Transverse colon (tissue), 4 donors: ENCODE results near the gene BID.

ENCODE experiments used
- POLR2A ChIP-seq: fragments of 450-650 bp; IDR thresholded peaks from one replicate; pipeline ENCODE4 v1.6.1; 2016; ENCODE audit warnings: antibody characterized with exemption, mild to moderate bottlenecking, moderate library complexity
- POLR2AphosphoS5 ChIP-seq, 3 donors: sonication (generic); formaldehyde crosslinking; IDR thresholded peaks; one replicate each; pipeline ENCODE4 v1.6.1; 2016; ENCODE audit warnings: antibody characterized with exemption in 3 of 3
- TF ChIP-seq, protein P1 (sequence below), 5 experiments: fragments of 200-600 bp in 3 of 5; fragments of 450-650 bp in 2 of 5; sonication (generic) in 3 of 5; IDR thresholded peaks; 1 replicate in 2 of 5; 2 replicates in 3 of 5; pipeline ENCODE4 v1.5.1; 2016 to 2017; ENCODE audit warnings: antibody characterized with exemption in 5 of 5, inconsistent platforms in 3 of 5, mild to moderate bottlenecking in 2 of 5, moderate library complexity in 1 of 5

- TF ChIP-seq, protein P1, sequence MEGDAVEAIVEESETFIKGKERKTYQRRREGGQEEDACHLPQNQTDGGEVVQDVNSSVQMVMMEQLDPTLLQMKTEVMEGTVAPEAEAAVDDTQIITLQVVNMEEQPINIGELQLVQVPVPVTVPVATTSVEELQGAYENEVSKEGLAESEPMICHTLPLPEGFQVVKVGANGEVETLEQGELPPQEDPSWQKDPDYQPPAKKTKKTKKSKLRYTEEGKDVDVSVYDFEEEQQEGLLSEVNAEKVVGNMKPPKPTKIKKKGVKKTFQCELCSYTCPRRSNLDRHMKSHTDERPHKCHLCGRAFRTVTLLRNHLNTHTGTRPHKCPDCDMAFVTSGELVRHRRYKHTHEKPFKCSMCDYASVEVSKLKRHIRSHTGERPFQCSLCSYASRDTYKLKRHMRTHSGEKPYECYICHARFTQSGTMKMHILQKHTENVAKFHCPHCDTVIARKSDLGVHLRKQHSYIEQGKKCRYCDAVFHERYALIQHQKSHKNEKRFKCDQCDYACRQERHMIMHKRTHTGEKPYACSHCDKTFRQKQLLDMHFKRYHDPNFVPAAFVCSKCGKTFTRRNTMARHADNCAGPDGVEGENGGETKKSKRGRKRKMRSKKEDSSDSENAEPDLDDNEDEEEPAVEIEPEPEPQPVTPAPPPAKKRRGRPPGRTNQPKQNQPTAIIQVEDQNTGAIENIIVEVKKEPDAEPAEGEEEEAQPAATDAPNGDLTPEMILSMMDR (IDR thresholded peaks at IDR 0.05): no peak
- TF ChIP-seq POLR2AphosphoS5 (IDR thresholded peaks at IDR 0.05) (no peak), POLR2A (no peak)
Measured at GRCh38 chr22:17818180-17818579, 43.9 kb upstream of the BID start.
